GM21390 (cell line): ENCODE results near the gene LIMK2.
A peak's percentile ranks its signal among the peaks of the same experiment; 100 is the strongest.
"Not testable (repeated sequence)": the region's sequence is repeated elsewhere in the genome, so short reads cannot be mapped to it uniquely, and the experiment has no call there.

Experiments used
- ATAC-seq: cut with Tn5 transposase; IDR thresholded peaks from one replicate; pipeline ENCODE4 v1.9.1; 2021; ENCODE audit not compliant: unreplicated experiment

The LIMK2 gene

DNA sequence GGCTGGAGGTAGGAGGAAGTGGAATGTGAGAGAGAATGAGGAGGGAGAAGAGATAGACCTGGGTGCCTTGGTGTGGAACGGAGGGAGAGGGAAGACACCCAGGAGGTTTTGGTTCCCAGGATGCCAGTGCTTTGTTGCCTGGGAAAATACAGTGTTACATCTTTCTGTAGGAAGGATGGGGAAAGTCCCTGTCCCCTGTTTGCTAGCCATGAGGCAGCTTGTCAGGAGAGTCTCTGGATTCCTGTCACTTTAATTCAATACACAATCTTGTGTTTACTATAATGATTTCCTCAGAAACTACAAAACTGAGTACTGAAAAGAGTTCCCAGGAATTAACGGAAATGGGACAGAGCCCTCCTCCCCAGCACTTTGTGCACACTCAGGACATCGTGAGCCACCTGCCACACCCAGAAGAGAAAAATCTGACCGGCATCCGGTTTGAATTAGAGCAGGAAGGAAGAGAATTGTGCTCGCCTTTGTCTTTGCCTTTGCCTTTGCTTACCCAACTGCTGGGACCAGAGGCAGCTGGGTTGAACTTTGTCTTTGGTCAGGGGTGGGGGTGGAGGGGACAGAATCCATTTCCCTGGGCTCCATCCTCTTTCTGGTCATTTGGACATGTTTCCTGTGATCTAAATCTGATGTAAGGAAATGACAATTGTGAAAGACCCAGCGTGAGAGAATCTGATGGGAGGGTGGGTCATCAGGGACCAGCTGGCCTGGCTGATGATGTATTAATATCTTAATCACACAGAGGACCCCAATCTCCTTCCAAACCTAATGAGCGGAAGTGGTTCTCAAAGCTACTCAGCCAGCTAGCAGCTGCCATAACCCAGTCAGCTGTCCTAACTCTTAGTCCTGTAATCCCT, 1.3 kb upstream of the LIMK2 start:
- no peak for ATAC-seq

DNA sequence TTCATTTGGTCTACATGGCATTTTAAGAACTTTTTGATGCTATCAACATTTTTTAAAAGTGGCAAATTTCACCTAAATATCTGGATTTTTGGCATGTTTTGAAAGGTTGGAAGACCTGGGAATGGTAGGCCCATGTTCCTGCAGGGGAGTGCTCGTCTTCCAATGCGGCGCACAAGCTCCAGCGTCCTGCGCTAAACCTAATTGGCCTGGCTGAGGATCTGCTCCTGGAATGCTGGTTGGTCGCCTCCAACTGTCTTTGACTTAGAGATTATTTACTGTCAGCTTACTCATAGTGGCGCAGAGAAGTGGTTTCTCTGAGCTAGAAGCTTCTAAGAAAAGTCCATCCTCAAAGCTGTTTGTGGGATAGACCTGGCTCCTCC, 626 bp upstream of the LIMK2 start:
- no peak for ATAC-seq

DNA sequence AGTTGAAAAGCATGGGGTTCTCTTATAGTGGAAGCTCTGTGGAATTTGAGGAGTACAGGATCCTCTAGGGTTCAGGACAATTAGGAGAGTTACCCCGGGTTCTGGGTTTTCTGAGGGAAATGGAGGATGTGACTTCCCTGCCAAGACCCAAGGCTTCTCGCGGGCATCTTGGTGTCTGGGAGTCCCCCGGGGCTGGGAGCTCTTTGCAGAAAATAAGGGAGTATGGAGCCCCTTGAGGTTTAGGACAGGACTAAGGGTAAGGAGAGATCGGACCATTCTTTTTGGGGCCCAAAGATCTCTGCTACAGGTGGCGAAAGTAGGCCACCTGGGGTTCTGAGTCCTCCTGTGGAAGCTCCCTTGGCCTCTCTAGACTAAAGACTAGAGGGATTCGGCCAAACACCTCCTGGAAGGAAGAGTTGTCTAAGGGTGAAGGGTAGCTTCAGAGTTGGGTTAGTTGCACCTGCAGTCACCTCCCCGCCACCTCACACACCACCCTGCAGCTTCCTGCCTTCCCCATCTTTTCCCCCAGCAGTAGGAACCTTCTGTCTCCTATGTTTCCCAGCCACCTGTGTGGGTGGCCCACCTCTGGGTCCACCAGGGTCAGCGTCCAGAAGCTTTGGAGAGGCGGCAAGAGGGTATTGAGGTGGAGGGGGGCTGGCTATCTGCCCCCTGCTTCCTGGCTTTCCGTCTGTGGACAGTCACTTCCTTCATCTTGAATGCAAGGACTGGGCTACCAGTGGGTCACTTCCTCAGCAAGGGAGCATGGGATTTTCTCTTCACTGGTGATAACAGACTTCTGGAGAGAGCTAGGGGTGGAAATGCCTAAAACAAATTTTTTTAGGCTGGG, 908 bp downstream of the LIMK2 start:
- ATAC-seq: no peak

DNA sequence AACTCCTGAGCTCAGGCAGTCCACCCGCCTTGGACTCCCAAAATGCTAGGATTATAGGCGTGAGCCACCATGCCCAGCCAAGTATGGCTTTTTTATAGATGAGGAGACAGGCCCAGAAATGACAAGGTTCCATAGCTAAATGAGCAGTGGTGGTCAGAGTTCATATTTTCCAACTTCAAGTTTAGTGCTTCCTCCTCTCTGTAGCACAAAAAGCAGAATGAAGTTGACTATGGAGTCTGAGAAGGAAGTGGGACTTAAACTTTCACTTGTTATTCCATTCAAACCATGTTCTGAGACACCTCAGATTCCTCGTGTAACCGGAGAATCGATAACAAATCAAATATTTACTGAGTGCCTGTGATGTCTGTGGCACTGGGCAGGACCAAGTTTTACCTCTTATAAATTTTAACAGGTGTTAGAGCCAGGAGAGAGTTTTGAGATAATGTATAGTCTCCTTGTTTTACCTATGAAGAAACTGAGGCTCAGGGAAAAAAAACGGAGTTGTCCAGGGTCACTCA, 3.0 kb downstream of the LIMK2 start:
- no peak for ATAC-seq

DNA sequence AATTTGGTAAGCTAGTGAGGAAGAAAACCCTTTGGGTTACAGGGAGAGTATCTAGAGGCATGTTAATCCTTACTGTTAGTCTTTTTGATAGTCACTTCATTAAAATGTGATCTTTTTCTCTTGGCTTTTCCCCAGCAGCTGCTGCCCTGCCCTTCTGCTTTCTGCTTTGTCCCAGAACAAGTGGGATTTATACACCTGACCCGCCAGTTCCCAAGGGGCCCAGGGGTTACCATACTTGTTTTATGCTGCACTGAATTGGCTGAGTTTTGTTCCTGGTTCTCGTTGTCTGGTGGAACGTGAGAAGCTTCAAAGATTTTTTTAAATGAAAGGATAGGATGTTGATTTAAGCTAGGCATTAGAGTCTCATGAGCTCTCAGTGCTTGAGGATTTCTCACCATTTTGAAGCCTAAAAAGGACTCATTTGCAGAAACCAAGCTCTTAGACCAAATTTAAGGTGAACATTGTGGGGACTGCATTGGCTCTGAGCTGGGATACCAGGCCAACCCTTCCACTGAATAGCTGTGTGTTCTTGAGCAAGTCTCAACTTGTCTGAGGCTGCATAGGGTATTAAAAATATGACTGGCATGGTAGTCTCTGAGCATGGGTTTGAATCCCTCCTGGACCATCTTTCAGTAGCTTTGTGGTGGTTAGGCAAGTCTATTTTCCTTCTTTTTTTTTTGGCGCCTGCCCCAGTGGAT, 6.6 kb downstream of the LIMK2 start:
- ATAC-seq: no peak

DNA sequence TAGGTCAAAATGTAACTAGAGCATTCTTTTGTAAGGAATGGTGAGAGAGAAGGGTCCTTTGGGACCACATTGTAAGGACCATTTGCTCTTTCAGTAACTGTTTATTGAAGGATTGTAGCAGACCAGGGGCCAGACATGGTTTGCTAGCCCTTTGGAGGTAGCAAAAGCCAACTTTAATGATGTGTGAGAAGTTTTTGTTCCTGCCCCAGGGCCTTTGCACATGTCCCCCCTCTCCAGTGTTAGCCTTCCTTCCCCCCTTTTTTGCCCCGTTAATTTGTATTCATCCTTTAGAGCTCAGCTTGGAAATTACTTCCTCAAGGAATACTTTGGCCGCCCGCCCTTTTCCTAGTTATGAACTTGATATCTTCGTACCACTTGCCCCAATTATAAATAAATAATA, 9.0 kb downstream of the LIMK2 start:
- no peak for ATAC-seq

DNA sequence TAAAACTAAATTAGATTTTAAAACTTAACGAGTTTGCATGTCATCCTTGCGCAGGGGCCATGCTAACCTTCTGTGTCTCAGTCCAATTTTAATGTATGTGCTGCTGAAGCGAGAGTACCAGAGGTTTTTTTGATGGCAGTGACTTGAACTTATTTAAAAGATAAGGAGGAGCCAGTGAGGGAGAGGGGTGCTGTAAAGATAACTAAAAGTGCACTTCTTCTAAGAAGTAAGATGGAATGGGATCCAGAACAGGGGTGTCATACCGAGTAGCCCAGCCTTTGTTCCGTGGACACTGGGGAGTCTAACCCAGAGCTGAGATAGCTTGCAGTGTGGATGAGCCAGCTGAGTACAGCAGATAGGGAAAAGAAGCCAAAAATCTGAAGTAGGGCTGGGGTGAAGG, 10.6 kb downstream of the LIMK2 start:
- ATAC-seq: no peak

DNA sequence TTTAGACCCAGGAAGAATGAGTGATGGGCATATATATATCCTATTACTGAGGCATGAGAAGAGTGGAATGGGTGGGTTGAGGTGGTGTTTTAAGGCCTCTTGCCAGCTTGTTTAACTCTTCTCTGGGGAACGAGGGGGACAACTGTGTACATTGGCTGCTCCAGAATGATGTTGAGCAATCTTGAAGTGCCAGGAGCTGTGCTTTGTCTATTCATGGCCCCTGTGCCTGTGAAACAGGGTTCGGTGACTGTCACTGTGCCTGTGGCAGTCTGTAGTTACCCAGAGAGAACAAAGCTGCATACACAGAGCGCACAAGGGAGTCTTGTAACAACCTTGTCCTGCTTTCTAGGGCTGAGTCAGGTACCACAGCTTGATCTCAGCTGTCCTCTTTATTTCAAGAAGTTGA, 11.7 kb downstream of the LIMK2 start:
- no peak for ATAC-seq

DNA sequence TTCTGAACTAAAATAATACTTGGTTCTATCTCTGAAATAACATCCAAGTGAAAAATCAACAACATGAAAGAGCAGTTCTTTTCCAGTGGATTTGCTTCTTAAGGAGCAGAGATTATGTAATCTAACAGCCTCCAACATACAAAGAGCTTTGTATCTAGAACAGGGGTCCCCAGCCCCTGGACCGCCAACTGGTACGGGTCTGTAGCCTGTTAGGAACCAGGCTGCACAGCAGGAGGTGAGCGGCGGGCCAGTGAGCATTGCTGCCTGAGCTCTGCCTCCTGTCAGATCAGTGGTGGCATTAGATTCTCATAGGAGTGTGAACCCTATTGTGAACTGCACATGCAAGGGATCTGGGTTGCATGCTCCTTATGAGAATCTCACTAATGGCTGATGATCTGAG, 12.6 kb downstream of the LIMK2 start:
- ATAC-seq: not testable (repeated sequence)

DNA sequence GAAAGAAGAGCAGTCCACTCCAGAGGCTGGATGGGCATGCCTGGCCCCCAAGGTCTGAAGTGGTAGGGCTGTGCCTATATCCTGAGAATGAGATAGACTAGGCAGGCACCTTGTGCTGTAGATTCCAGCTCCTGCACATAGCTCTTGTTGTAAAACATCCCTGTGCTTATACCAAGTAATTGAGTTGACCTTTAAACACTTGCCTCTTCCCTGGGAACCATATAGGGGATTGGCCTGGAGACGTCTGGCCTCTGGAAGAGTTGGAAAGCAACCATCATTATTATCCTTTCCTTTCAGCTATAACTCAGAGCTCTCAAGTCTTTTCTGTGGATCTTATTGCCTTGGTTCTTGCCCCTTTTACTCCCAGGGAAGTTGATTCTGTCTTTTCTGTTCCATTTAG, 15.1 kb downstream of the LIMK2 start:
- ATAC-seq: no peak

DNA sequence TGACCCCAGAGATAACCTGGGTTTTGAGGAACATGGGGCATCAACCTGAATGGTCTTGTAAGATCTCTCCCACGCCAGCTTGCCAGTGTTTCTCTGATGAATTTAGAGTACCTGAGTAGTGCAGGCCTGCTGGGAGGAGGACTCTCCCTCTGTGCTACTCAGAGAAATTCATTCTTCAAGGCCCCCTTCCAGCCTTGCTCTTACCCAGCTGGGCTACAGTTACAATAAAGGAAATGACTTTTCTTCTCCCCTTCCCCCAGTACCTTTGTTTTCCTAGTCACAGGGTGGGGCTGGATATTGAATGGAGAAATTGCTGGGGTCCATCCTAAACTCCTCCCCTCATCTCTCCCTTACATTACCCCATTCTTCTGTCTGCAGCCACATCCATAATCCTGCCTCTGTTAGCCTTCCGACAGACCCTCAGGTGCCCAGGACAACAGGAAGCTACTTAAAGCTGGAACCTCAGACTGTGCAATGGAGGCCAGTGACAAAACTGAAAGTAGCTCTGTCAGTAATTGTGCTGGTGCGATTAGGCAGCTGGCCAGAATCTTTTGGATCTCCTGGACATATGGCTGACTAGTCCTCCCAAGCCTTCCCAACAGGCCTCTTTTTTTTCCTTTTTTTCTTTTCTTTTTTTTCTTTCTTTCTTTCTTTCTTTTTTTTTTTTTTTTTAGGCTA, 17.4 kb downstream of the LIMK2 start:
- no peak for ATAC-seq

DNA sequence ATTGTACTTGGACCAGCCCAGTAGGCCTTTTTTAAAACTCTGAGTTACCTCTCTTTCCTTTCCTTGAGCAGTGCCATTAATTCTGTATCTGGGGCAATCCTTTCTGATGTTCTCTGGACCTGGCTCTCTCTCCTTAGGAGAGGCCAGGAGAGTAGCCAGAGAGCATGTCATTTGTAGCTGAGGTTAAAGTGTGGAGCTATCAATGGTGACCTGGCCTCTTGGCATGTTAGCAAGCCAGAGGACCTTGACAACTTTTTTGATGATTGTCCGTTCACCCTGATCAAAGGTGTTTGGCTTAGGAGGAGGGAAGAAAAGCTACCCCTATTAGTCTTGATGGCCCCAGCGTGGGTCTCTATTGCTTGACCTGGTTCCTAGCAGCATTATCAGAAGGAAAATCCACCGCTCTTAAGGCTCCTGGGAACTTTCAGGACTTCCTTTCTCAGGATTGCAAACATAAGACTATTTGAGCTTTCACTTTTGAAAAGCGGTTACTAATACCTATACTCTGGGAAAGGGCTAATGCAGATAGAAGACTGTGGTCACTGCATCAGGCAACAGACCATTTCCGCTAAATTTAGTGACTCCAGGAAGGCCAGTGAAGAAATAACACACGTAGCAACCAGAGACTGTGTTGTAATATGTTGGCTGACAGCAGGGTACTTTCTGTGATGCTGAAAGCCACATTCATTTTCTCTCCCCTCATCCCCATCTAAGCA, 18.2 kb downstream of the LIMK2 start:
- ATAC-seq: no peak

DNA sequence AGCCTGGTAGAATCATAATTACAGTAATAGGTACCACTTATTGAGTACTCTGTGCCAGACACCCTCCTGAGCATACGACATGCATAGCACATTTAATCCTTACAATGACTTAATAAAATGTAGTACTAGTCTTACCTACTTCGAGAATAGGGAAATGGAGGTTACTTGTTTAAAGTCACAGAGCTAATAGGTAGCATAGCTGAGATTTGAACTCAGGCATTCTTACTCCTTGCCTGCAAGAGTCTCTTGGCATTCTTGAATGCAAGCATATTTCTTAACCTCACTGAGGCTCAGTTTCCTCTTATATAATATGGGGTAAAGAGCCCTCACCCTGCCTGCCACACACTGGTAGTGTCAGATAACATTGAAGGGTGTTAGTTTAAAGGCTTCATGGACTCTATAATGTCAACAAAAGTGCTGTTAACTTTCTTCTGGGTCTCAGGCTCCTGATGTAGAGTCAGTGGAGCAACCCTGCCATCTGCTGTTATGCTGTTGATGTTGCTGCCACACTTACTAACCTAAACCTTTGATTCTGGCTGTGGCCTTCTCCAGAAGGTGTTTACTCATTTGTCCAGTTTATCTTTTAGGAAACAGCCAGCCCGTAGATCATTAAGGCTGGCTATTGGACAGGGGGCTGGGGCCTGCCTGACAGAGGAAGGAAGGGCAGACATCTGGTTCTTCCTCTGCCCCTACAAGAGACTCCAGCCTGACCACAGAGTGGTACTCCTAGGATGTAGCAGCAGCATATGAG, 18.9 kb downstream of the LIMK2 start:
- ATAC-seq: no peak

DNA sequence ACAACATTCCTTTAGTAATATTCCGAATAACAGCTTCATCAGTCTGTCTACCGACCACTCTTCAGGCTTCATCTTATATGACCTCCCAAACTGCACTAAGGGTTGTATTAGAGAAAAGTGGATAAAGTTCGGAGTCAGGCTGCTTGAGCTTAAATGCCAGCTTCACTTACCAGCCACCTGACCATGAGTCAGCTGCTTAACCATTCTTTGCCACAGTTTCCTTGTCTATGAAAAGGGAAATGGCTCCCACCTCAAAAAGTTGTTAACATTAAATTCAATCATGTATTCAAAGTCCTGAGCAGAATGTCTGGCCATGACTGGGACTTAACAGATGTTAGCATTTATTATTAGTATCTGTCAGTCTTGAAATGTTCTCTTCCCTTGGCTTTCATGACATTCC, 20.9 kb downstream of the LIMK2 start:
- ATAC-seq: no peak

DNA sequence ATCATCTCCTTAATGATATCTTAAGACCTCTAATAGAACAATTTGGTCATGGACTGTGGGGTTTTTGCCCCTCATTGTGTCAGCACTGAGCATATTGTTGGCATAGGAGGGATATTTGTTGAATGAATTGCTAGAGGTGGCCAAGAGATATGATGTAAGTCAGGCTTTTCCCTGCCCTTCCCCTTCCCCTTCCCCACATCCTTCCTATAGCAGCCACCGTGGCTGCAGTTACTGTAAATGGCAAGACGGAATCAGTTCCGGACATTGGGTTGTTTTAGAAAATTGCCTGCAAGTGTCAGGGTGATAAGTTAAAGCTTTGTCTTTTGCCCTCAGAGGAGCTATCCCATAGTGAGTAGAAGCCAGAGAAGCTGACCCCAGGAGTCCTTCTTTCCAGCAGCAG, 23.0 kb downstream of the LIMK2 start:
- ATAC-seq: no peak

DNA sequence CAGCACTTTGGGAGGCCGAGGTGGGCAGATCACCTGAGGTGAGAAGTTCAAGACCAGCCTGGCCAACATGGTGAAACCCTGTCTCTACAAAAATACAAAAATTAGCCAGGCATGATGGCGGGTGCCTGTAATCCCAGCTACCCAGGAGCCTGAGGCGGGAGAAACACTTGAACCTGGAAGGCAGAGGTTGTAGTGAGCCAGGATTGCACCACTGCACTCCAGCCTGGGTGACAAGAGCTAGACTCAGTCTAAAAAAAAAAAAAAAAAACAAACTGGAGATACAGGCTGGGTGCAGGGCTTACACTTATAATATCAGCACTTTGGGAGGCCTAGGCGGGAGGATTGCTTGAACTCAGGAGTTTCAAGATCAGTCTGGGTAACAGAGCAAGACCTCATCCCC, 23.9 kb downstream of the LIMK2 start:
- ATAC-seq: not testable (repeated sequence)

DNA sequence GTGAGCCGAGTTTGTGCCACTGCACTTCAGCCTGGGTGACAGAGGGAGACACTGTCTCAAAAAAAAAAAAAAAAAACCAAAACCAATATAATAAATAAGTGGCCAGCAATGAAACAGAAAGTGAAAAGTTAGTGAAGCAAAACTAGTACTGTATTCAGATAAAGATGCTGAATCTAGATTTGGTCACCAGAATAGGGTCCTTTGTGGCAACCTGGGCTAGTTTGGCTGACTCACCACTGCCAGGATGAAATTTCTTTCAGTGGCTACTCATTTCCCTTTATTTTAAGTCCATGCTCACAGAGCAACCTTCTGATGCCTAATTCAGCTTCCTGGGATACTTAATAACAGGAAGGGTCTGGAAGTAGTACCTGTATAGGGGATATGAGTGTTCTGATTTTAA, 26.0 kb downstream of the LIMK2 start:
- ATAC-seq: peak; percentile 55

DNA sequence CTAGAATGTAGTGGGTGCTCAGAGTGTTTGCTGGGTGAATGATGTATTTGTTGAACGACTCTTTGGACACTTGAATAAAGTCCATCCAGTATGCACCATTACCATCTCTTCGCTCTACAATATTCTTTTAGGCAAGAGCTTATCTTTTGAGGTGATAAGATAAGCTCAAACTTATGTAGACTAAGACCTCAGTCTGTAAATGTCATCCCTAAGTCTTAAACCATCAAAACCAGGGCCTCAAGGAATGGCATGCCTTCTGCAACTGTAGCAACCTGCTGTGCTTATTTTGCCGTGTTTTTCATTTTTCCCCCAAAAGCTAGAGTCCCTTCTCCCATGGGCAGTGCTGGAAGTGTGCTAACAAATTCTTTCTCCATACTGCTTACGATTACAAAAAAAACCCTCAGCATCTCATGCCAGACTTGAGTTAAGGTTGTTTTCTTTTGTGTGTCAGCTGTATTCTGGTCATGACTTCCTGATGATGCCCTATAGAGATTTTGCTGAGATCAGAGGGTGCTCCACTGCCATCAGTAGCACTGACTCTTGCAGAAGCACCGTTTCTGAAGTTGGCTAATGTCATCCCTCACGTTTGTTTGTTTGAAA, 27.8 kb downstream of the LIMK2 start:
- ATAC-seq: no peak

DNA sequence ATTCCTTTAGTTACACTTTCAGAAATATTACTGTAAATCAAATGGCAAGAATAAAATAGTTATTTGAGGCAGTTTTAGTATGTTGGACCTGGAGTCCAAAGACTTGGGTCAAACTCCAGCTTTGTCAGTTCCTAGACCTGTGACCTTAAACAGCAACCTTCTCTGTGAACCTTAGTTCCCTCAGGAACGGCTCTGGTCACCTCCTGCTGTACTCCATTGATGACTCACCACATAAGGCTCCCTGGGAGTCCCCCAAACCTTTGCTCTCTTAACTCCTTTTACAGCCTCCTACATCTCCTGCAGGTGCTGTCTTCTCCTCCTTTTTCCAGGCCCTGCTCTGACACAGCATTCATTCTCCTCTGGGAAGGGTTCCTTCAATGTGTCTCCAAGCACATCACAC, 29.1 kb downstream of the LIMK2 start:
- no peak for ATAC-seq
